Pancreas (tissue), 10 donors: ENCODE data around the gene ASB2. TPM values are rescaled to one million over a fixed set of nuclear protein-coding genes. Genes with fewer than 3 reads are reported as not detected.
A peak's percentile ranks its signal among the peaks of the same experiment; 100 is the strongest.

Experiments used
- ATAC-seq, 4 donors: fragments of 200-7000 bp; cut with Tn5 transposase; one replicate each; pipeline versions ENCODE4 v1.8.0 to v1.9.1; 2020; ENCODE audit warnings: mild to moderate bottlenecking in 4 of 4, moderate library complexity in 4 of 4
- DNase-seq, 6 donors: peaks; one replicate each; pipeline ENCODE4 v3.0.0-alpha.2; 2020
- FAIRE-seq: peaks from 2 replicates; lab custom pipeline; 2012; peaks lifted over from hg19 to GRCh38; lab: Jason Lieb, UNC
- H3K27ac ChIP-seq, 4 donors: fragments of 200-600 bp; sonication (generic); 1 replicate in 3 of 4; 2 replicates in 1 of 4; pipeline versions ENCODE4 v1.5.0 to v1.8.0; 2020
- H3K27me3 ChIP-seq, 4 donors: fragments of 200-600 bp; one replicate each; pipeline ENCODE4 v1.8.0; 2021
- H3K36me3 ChIP-seq, 3 donors: fragments of 200-600 bp; sonication (generic) in 1 of 3; one replicate each; pipeline versions ENCODE4 v1.5.0 to v1.8.0; 2020 to 2021
- H3K4me1 ChIP-seq, 3 donors: fragments of 200-600 bp; one replicate each; pipeline ENCODE4 v1.8.0; 2021
- H3K4me3 ChIP-seq, 4 donors: fragments of 200-600 bp; sonication (generic) in 2 of 4; one replicate each; pipeline versions ENCODE4 v1.5.0 to v1.8.0; 2020 to 2021
- H3K9me3 ChIP-seq, 4 donors: fragments of 200-600 bp; one replicate each; pipeline ENCODE4 v1.8.0; 2021
- CTCF ChIP-seq, 4 donors: fragments of 200-600 bp; sonication (generic) in 3 of 4; IDR thresholded peaks; one replicate each; pipeline versions ENCODE4 v1.5.0 to v1.8.0; 2021; ENCODE audit warnings: antibody characterized with exemption in 4 of 4
- WGBS, 2 donors: extraction: QIAGEN DNeasy Blood & Tissue Kit; methylation state at CpG; one replicate each; pipeline ENCODE4 v1.1.7; 2013; 5-methylcytosine and 5-hydroxymethylcytosine counted together
- intact Hi-C, 3 donors: fragments of 100-400 bp; cut with DNase I; formaldehyde crosslinking; loops; one replicate each; pipeline versions ENCODE4 v1.11.1 to v1.14.2; 2022
- polyA plus RNA-seq, 2 donors: library from polyadenylated mRNA; stranded (reverse); fragments of 200-250 nt; gene quantifications; one replicate each; pipeline ENCODE4 v1.2.3, GENCODE V29; 2013
- total RNA-seq, 6 donors: library from RNA; stranded (reverse); fragmentation: NEBNext Ultra II Directional in 4 of 6; extraction: Animal tissue kit (Norgen Biotek cat#: 25700) in 4 of 6; gene quantifications; one replicate each; pipeline versions ENCODE4 v1.2.1 to v1.2.4, GENCODE V29; 2021 to 2023
- donor health status: healthy with polysubstance abuse.
- donor health status: DM: no; HTN: no; CAD: no; lungs with moderate emphysema.
- donor health status: DM: no; HTN: no; CAD: no.
- donor health status: control.
- donor health status: control.
- donor health status: Bipolar disorder and iron deficiency.
- donor health status: DM: yes; HTN: yes; CAD: no.
- donor health status: DM: no; HTN: no; CAD: no.
- donor health status: DM: no; HTN: no; CAD: no.
- donor health status: DM: yes; HTN: yes; CAD: no.

Gene ASB2
- total and polyA plus RNA-seq, 8 donors: 0.09 to 1.4 (median 0.40) TPM

DNA sequence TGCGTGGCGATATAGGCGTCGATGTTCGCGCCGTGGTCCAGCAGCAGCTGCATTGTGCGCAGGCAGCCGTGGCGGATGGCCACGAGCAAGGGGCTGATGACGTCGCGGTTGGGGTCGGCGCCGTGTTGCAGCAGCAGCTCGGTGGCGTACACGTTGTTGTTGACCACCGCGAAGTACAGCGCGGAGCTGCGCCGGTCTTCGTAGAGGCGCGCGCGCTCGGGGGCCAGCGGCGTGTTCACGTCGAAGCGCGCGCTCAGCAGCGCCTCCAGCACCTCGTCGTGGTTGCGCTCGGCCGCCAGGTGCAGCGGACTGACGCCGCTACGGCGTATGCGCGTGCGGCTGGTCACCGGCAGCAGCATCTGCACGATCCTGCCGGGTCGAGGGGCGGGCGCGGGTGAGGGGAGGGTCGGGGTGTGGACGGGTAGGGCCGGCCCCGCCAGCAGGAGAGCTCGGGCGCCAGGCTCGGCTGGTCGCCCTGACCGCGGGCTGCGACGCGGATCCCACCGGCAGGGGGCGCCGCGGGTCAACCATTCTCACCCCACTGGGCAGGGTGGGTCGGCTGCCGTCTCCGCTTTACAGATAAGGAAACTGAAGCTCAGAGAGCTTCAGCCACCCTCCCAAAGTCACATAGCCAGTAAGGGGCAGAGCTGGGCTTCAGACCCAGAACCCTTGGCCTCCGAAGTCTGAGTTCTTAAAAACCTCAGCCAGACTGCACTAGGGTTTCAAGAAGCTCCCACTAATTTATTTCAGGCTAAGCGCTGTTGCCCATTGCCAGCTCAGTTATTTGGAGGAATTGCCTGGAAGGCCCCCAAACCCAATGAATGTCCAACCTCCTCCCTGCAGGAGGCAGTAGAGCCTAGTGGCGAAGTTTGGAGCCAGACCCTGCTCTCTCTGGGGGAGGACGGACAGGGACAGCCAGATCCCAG is 36.8 kb downstream of the ASB2 start:
- peak overlapping the region in 3 of 4 donors; percentile 14 to 37 (median 18) for H3K4me3 ChIP-seq

DNA sequence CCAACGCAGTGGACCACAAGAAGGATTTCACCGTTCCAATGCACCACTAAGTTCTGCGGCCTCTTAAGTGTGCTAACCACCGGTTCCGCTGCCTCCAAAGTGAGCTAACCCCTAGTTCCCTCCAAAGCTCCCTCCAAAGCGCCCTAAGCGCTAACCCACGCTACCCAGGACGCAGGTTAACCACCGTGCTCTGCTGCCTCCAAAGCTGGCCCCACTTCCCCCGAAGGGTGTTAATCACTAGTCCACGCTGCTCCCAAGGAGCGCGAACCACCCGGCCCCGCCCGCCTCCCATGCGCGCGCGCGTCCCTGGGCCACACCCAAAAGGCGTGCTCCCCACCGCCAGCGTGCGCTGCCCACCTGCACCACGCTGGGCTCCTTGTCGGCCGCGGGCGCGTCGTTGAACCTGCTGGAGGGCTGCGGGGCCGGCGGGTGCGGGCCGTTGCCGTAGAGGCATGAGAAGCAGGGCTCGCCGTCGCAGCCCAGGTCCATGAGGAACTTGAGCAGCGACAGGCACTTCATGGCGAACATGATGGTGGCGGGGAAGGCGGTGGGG is 37.5 kb downstream of the ASB2 start:
- Histone ChIP-seq H3K27ac (no peak overlapping the region), H3K27me3 (no peaks in the 10 kb centered on the region), H3K4me1 (peaks cover 21 to 25% (median 23%) of the 10 kb centered on the region in 3 donors), H3K4me3 (peak overlapping the region in 2 of 4 donors; percentile 18 to 37), H3K36me3 (no peaks in the 10 kb centered on the region), H3K9me3 (no peaks in the 10 kb centered on the region)
- FAIRE-seq (no peak), DNase-seq (no peak), ATAC-seq (no peak)
- WGBS, 2 donors: 31 to 38% methylated on average over 46 of the region's 46 CpGs
- intact Hi-C loops: loop anchor here in 2 of 3 donors (2.0 to 5.0 kb wide), 2 partner anchors 62 to 63 kb away; no protein-coding TSS in a partner anchor
- TF ChIP-seq CTCF (IDR thresholded peaks at IDR 0.05): no peak

More for the DNA sequence above, 36.8 kb downstream of the ASB2 start:
- H3K9me3 ChIP-seq: no peaks in the 10 kb centered on the region
- FAIRE-seq (no peak), DNase-seq (peak; percentile 72 to 97 (median 88)), ATAC-seq (peak; percentile 76 to 83 (median 80))
- H3K27me3 ChIP-seq: no peaks in the 10 kb centered on the region
- intact Hi-C loops: loop anchor here in 2 of 3 donors (2.0 to 5.0 kb wide), 2 partner anchors 61 to 63 kb away; no protein-coding TSS in a partner anchor
- TF ChIP-seq CTCF (IDR thresholded peaks at IDR 0.05): peak; percentile 91 to 94 (median 92)
- no peaks in the 10 kb centered on the region for H3K36me3 ChIP-seq
- H3K4me1 ChIP-seq: peaks cover 21 to 28% (median 23%) of the 10 kb centered on the region in 3 donors
- peak overlapping the region; percentile 87 to 97 (median 97) for H3K27ac ChIP-seq
- WGBS, 2 donors: 6 to 7% methylated on average over 75 to 84 of the region's 84 CpGs

GRCh38 chr14:93937519-93937918 is 38.9 kb downstream of the ASB2 start:
- no peaks in the 10 kb centered on the region for H3K27me3 ChIP-seq
- peaks cover 20 to 21% (median 21%) of the 10 kb centered on the region in 3 donors for H3K4me1 ChIP-seq
- DNase-seq: no peak
- no peaks in the 10 kb centered on the region for H3K36me3 ChIP-seq
- H3K27ac ChIP-seq: no peak overlapping the region
- H3K9me3 ChIP-seq: no peaks in the 10 kb centered on the region
- WGBS, 2 donors: 75 to 81% methylated on average over 13 of the region's 13 CpGs
- no peak for ATAC-seq
- no peak for FAIRE-seq
- intact Hi-C loops: loop anchor here in 1 of 3 donors (5.0 kb wide), 1 partner anchor 65 kb away; no protein-coding TSS in a partner anchor
- no peak for TF ChIP-seq CTCF (IDR thresholded peaks at IDR 0.05)
- no peak overlapping the region for H3K4me3 ChIP-seq

- intact Hi-C loops: loop anchor here in 1 of 3 donors (5.0 kb wide), 1 partner anchor 65 kb away; no protein-coding TSS in a partner anchor
- TF ChIP-seq CTCF (IDR thresholded peaks at IDR 0.05): no peak
- no peak for ATAC-seq
- H3K4me3 ChIP-seq: no peak overlapping the region
- no peak for DNase-seq
- no peaks in the 10 kb centered on the region for H3K36me3 ChIP-seq
- no peaks in the 10 kb centered on the region for H3K9me3 ChIP-seq
- WGBS, 2 donors: 84 to 87% methylated on average over 6 of the region's 6 CpGs
- no peak overlapping the region for H3K27ac ChIP-seq
- no peaks in the 10 kb centered on the region for H3K27me3 ChIP-seq
- H3K4me1 ChIP-seq: peaks cover 15% of the 10 kb centered on the region in 3 donors
- FAIRE-seq: no peak
Measured at GRCh38 chr14:93936926-93937325, 39.4 kb downstream of the ASB2 start.
